T-helper 2 cell treated with Interferon-gamma antibody and Interleukin-4, amounts not matched to agents 100 ng/mL and 5 ng/mL, for 36 hours (primary cell): ENCODE data around the gene NT5DC1. TPM values are rescaled to one million over a fixed set of nuclear protein-coding genes. Genes with fewer than 3 reads are reported as not detected.

Experiments used
- intact Hi-C: fragments of 100-400 bp; cut with micrococcal nuclease; formaldehyde crosslinking; loops from one replicate; pipeline ENCODE4 v1.15.1; 2023
- total RNA-seq: library from RNA; stranded (reverse); gene quantifications from 2 replicates; pipeline ENCODE4 v1.2.3, GENCODE V29; 2022

NT5DC1 gene
- total RNA-seq, 1 donor from 2014 or later, result 47.9 TPM

DNA sequence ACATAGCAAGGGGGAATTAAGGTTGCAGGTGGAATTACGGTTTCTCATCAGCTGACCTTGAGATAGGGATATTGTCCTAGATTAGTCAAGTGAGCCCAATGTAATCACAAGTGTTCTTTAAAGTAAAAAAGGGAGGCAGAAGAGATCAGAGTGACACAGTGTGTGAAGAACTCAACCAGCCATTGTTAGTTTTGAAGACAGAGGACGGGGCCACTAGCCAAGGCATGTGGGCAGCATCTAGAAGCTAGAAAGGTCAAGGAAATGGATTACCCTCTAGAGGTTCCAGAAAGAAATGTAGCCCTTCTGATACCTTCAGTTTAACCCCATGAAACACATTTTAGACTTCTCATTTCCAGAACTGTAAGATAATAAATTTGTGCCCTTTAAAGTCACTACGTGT is 197.6 kb downstream of the NT5DC1 start:
- intact Hi-C loops, result no loop called here

DNA sequence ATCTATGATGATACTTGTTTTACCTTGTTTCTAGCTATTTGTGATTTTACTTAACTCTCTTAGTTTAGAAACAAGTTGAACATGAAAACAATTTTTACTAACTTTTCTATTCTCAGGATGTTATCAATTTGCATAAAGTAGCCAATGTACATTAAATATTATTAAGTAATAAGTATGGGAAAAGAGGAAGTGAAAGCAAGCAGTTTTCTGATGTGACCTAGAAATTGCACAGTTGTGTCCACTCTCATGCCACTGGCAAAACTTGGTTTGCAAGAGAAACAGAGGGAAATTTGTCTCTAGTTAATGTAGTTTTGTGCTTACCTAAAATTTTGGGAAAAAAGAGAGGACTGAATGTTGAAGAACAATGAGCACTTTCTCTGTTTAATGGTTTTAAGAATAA is 198.3 kb downstream of the NT5DC1 start:
- intact Hi-C loops, result no loop called here

Other genes starting within 250 kb of the NT5DC1 start
- gene FRK, start 40.0 kb upstream of the NT5DC1 start, total RNA-seq, result 0.05 and 0.14 TPM in 2 replicates
- not detected in 2 replicates for gene COL10A1, start 25.3 kb downstream of the NT5DC1 start, total RNA-seq
- 15.3 and 16.1 TPM in 2 replicates for gene TSPYL4, start 153.2 kb downstream of the NT5DC1 start, total RNA-seq
- 37.9 and 41.1 TPM in 2 replicates for gene TSPYL1, start 179.1 kb downstream of the NT5DC1 start, total RNA-seq